GM12878 (cell line): ENCODE results near the gene JRKL. TPM values are rescaled to one million over a fixed set of nuclear protein-coding genes. Genes with fewer than 3 reads are reported as not detected.

Source experiments
- ATAC-seq: fragments of 200-7000 bp; cut with Tn5 transposase; 3 replicates; pipeline ENCODE4 v1.9.1; 2020; ENCODE audit warnings: mild to moderate bottlenecking, moderate library complexity
- BruUV-seq: library from RNA; stranded (reverse); fragments of 400-500 nt; replicated peaks from 2 replicates; lab custom pipeline; 2021; lab: Mats Ljungman, UMichigan
- CTCF ChIA-PET: fragments of 300-600 bp; sonication (Branson Sonifier 250); formaldehyde crosslinking; extraction: SDS; loops from one replicate; lab custom pipeline; 2021; ENCODE audit warnings: inconsistent platforms; lab: Yijun Ruan, JAX
- POLR2A ChIA-PET: fragments of 350-600 bp; formaldehyde crosslinking; extraction: SDS; loops from one replicate; lab custom pipeline; 2021; ENCODE audit warnings: inconsistent platforms; lab: Charles Lee
- RAD21 ChIA-PET: fragments of 300-600 bp; sonication (Branson Sonifier 250); formaldehyde crosslinking; loops from one replicate; lab custom pipeline; 2023; ENCODE audit warnings: antibody characterized with exemption; ENCODE audit not compliant: unreplicated experiment; lab: Charles Lee
- SMC1A ChIA-PET: fragments of 300-600 bp; sonication (Branson Sonifier 250); formaldehyde crosslinking; loops from one replicate; lab custom pipeline; 2023; ENCODE audit not compliant: unreplicated experiment, uncharacterized antibody; lab: Charles Lee
- DNase-seq: peaks from one replicate; pipeline ENCODE4 v3.0.0-alpha.2; 2011; ENCODE audit warnings: low read depth, low spot score
- FAIRE-seq: peaks from 3 replicates; lab custom pipeline; 2011; peaks lifted over from hg19 to GRCh38; lab: Jason Lieb, UNC
- H2AFZ ChIP-seq: 2 replicates; pipeline ENCODE4 v1.6.0; 2011; ENCODE audit warnings: low read depth, low read length, control low read depth; ENCODE audit not compliant: control insufficient read depth
- H3K27ac ChIP-seq: 2 replicates; pipeline ENCODE4 v1.5.1; 2011; ENCODE audit warnings: control low read depth; ENCODE audit not compliant: control insufficient read depth, insufficient read depth
- H3K27me3 ChIP-seq, 2 experiments: replicated peaks in 1 of 2; 2 replicates each; pipeline versions ENCODE4 v1.6.0 to v1.6.1; 2011; ENCODE audit warnings: low read length in 1 of 2; ENCODE audit not compliant: control insufficient read depth in 2 of 2, insufficient read depth in 2 of 2
- H3K36me3 ChIP-seq, 2 experiments: 2 replicates each; pipeline ENCODE4 v1.5.1; 2011; ENCODE audit warnings: low read length in 1 of 2; ENCODE audit not compliant: control insufficient read depth in 2 of 2, insufficient read depth in 2 of 2
- H3K4me1 ChIP-seq: 2 replicates; pipeline ENCODE4 v1.6.1; 2011; ENCODE audit warnings: mild to moderate bottlenecking, low read length, moderate library complexity, mixed read lengths; ENCODE audit not compliant: control insufficient read depth, insufficient read depth
- H3K4me2 ChIP-seq: 2 replicates; pipeline ENCODE4 v1.6.0; 2011; ENCODE audit warnings: control low read depth; ENCODE audit not compliant: control insufficient read depth, insufficient read depth
- H3K4me3 ChIP-seq: fragments of 200-600 bp; sonication (generic); 2 replicates; pipeline ENCODE4 v1.5.1; 2016
- H3K79me2 ChIP-seq: 2 replicates; pipeline ENCODE4 v1.6.0; 2011; ENCODE audit warnings: low read length; ENCODE audit not compliant: control insufficient read depth, insufficient read depth
- H3K9ac ChIP-seq: 2 replicates; pipeline ENCODE4 v1.8.0; 2011; ENCODE audit warnings: low read length, control low read depth, mixed read lengths; ENCODE audit not compliant: control insufficient read depth, insufficient read depth
- H3K9me3 ChIP-seq: replicated peaks from 3 replicates; pipeline ENCODE4 v1.5.1; 2011; ENCODE audit warnings: mild to moderate bottlenecking, low read length; ENCODE audit not compliant: control insufficient read depth, insufficient read depth
- H4K20me1 ChIP-seq: 2 replicates; pipeline ENCODE4 v1.6.0; 2011; ENCODE audit not compliant: control insufficient read depth, insufficient read depth
- ATF2 ChIP-seq: IDR thresholded peaks from 2 replicates; pipeline ENCODE4 v1.6.1; 2012; ENCODE audit warnings: low read length, inconsistent platforms
- ATF7 ChIP-seq: fragments of 450-650 bp; IDR thresholded peaks from 2 replicates; pipeline ENCODE4 v1.6.1; 2016; ENCODE audit warnings: low read depth, mild to moderate bottlenecking
- BACH1 ChIP-seq: fragments of 450-650 bp; IDR thresholded peaks from 2 replicates; pipeline ENCODE4 v1.6.1; 2017; ENCODE audit warnings: mild to moderate bottlenecking, borderline replicate concordance
- CBFB ChIP-seq: IDR thresholded peaks from 2 replicates; pipeline ENCODE4 v1.6.1; 2016; ENCODE audit warnings: antibody characterized with exemption, low read depth
- CREB1 ChIP-seq: IDR thresholded peaks from 2 replicates; pipeline ENCODE4 v1.6.1; 2012; ENCODE audit warnings: low read depth, mild to moderate bottlenecking, inconsistent platforms
- CREM ChIP-seq: IDR thresholded peaks from 2 replicates; pipeline ENCODE4 v1.6.1; 2014; ENCODE audit warnings: antibody characterized with exemption, low read depth
- CUX1 ChIP-seq: IDR thresholded peaks from 2 replicates; pipeline ENCODE4 v1.6.1; 2012; ENCODE audit warnings: improper control_type of control experiment, low read depth, low read length; ENCODE audit not compliant: insufficient replicate concordance
- DPF2 ChIP-seq: fragments of 450-650 bp; IDR thresholded peaks from 2 replicates; pipeline ENCODE4 v1.6.1; 2017; ENCODE audit warnings: mild to moderate bottlenecking
- EED ChIP-seq: sonication (generic); IDR thresholded peaks from 2 replicates; pipeline ENCODE4 v1.6.1; 2016; ENCODE audit warnings: antibody characterized with exemption, low read depth
- JUNB ChIP-seq: IDR thresholded peaks from 2 replicates; pipeline ENCODE4 v1.6.1; 2016; ENCODE audit warnings: antibody characterized with exemption, mild to moderate bottlenecking
- MEF2A ChIP-seq: IDR thresholded peaks from 2 replicates; pipeline ENCODE4 v1.6.1; 2011; ENCODE audit warnings: low read depth, mild to moderate bottlenecking, low read length, moderate library complexity; ENCODE audit not compliant: insufficient read depth
- NFIC ChIP-seq: IDR thresholded peaks from 2 replicates; pipeline ENCODE4 v1.6.1; 2012; ENCODE audit warnings: low read depth, mild to moderate bottlenecking, inconsistent platforms, low read length, moderate library complexity
- PAX5 ChIP-seq: IDR thresholded peaks from 2 replicates; pipeline ENCODE4 v1.6.1; 2011; ENCODE audit warnings: low read depth, low read length, borderline replicate concordance
- RELA ChIP-seq: fragments of 450-650 bp; IDR thresholded peaks from 2 replicates; pipeline ENCODE4 v1.8.0; 2014; ENCODE audit warnings: borderline replicate concordance; ENCODE audit not compliant: partially characterized antibody
- WGBS: methylation state at CpG from one replicate; pipeline ENCODE4 v1.1.6; 2016; ENCODE audit warnings: low lambda C conversion rate; ENCODE audit not compliant: insufficient replicate concordance, insufficient coverage; ENCODE audit errors: missing lambda C conversion rate; 5-methylcytosine and 5-hydroxymethylcytosine counted together
- in situ Hi-C: fragments of 300-500 bp; cut with MboI; formaldehyde crosslinking; loops from 9 replicates; pipeline ENCODE4 v1.14.3; 2018; ENCODE audit warnings: mixed read lengths
- intact Hi-C: fragments of 100-400 bp; cut with micrococcal nuclease; formaldehyde crosslinking; loops from one replicate; pipeline ENCODE4 v1.14.2; 2022; ENCODE audit not compliant: unreplicated experiment
- polyA plus RNA-seq, 11 experiments: library from polyadenylated mRNA; depleted of rRNA in 4 of 11; unstranded in 6 of 11; stranded (reverse) in 5 of 11; fragments of >200 nt; fragmentation: Nextera tagmentation in 4 of 11; fragmentation: Illumina TruSeq in 1 of 11; extraction: Ambion mirVana in 4 of 11; extraction: Trizol in 1 of 11; gene quantifications; 1 replicate in 1 of 11; 2 replicates in 10 of 11; pipeline versions ENCODE4 v1.2.1 to v1.2.3, GENCODE V29; 2011 to 2016; ENCODE audit warnings: inconsistent platforms in 2 of 11, missing spikeins in 2 of 11, low read depth in 1 of 11
- total RNA-seq, 4 experiments: library from RNA; depleted of rRNA in 3 of 4; stranded (reverse); fragments of >200 nt in 3 of 4; fragmentation: Illumina TruSeq in 1 of 4; extraction: Trizol in 1 of 4; gene quantifications; 2 replicates each; pipeline versions ENCODE4 v1.2.1 to v1.2.3, GENCODE V29; 2013 to 2021
- TF ChIP-seq, protein P1 (sequence below), 3 experiments: IDR thresholded peaks in 2 of 3; conservative IDR thresholded peaks in 1 of 3; 2 replicates each; pipeline ENCODE4 v1.5.1; 2011; ENCODE audit warnings: low read depth in 3 of 3, low read length in 3 of 3, mild to moderate bottlenecking in 3 of 3, control low read depth in 2 of 3, moderate library complexity in 2 of 3, inconsistent platforms in 1 of 3, mixed read lengths in 1 of 3; ENCODE audit not compliant: control insufficient read depth in 2 of 3, insufficient read depth in 1 of 3; ENCODE audit errors: extremely low read depth in 1 of 3

Gene JRKL
- total and polyA plus RNA-seq, 10 of the 15 experiments (the other 5 are each of a cell fraction or from before 2014, with no cell fraction given): 3.8 to 12.4 (median 8.5) TPM

DNA sequence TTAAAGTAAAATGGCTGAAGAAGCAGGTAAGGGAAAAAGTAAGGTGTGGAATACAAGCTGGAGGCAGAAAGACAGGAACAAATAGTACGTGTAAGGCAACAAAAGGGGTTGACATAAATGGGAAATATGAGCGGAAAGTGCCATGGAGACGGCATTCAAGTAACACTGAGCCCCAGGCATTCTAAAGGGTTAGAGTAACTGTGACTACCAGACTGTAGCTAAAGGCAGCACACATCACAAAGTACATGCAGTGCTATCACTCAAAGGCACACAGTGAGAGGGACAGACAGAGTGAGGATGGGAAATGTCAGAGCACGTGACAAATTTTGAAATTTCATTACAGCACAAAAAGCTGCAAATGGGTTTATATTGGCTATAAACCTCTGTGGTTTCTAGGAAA lies 33.0 kb upstream of the JRKL start (continued):
- TF ChIP-seq, protein P1, sequence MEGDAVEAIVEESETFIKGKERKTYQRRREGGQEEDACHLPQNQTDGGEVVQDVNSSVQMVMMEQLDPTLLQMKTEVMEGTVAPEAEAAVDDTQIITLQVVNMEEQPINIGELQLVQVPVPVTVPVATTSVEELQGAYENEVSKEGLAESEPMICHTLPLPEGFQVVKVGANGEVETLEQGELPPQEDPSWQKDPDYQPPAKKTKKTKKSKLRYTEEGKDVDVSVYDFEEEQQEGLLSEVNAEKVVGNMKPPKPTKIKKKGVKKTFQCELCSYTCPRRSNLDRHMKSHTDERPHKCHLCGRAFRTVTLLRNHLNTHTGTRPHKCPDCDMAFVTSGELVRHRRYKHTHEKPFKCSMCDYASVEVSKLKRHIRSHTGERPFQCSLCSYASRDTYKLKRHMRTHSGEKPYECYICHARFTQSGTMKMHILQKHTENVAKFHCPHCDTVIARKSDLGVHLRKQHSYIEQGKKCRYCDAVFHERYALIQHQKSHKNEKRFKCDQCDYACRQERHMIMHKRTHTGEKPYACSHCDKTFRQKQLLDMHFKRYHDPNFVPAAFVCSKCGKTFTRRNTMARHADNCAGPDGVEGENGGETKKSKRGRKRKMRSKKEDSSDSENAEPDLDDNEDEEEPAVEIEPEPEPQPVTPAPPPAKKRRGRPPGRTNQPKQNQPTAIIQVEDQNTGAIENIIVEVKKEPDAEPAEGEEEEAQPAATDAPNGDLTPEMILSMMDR (IDR thresholded peaks at IDR 0.05 in 2 of 3, conservative IDR thresholded peaks at IDR 0.05 in 1 of 3; ENCODE audit: control insufficient read depth in 2 of 3, extremely low read depth in 1 of 3, insufficient read depth in 1 of 3, low read depth in 3 of 3, low read length in 3 of 3): no peak
- TF ChIP-seq BACH1 (no peak), RELA (no peak)

- Histone ChIP-seq H3K36me3 (peaks cover 2 to 12% of the 10 kb centered on the region in 2 experiments; a peak in 3 of 4 replicates), H3K27me3 (no peaks in the 10 kb centered on the region), H3K4me1 (no peaks in the 10 kb centered on the region), H3K4me3 (no peak overlapping the region), H3K9me3 (no peaks in the 10 kb centered on the region), H3K79me2 (no peaks in the 10 kb centered on the region), H4K20me1 (no peaks in the 10 kb centered on the region), H3K9ac (no peak overlapping the region), H3K4me2 (no peak overlapping the region), H3K27ac (no peak overlapping the region; the same call in 1 of the 2 replicates), H2AFZ (no peak overlapping the region)
- FAIRE-seq (peak; percentile 13), DNase-seq (no peak), ATAC-seq (peak; percentile 80)
- ChIA-PET SMC1A (interaction anchor here (1.6 kb wide), 1 partner anchor 14 kb away, joined by 5 read pairs; the partner anchor contains the start of gene MAML2), RAD21 (interaction anchor here (2.7 kb wide), 1 partner anchor 31 kb away, joined by 6 read pairs; the partner anchor contains the start of genes CCDC82 and JRKL), POLR2A (no interaction called here), CTCF (interaction anchor here (1.0 to 1.6 kb wide), 4 partner anchors 15 to 302 kb away, joined by 3 to 5 read pairs (median 3); partner anchors contain the start of gene MAML2)
- 91% methylated on average over 1 of the region's 1 CpG for WGBS
- intact Hi-C loops (no loop called here), in situ Hi-C loops (no loop called here)
- no TSS peak for BruUV-seq
- TF ChIP-seq NFIC: 0 out of 2 replicates have a peak, but pooled peaks have one; percentile 40
- peak; percentile 94 for TF ChIP-seq ATF7
- TF ChIP-seq CUX1: no peak
- TF ChIP-seq ATF2: peak; percentile 83
- peak; percentile 51 for TF ChIP-seq CREM
- TF ChIP-seq DPF2: no peak
- TF ChIP-seq PAX5: no peak
- TF ChIP-seq MEF2A: 0 out of 2 replicates have a peak, but pooled peaks have one; percentile 7
- peak; percentile 82 for TF ChIP-seq JUNB
- TF ChIP-seq CREB1: peak; percentile 63; the same call in 1 of the 2 replicates
- TF ChIP-seq EED: 0 out of 2 replicates have a peak, but pooled peaks have one; percentile 35
- peak; percentile 59; the same call in 1 of the 2 replicates for TF ChIP-seq CBFB
Measured at GRCh38 chr11:96357794-96358193, 32.0 kb upstream of the JRKL start.
